Measurements from ENCODE around the gene HLA-DRA.
"Not testable (repeated sequence)": the region's sequence is repeated elsewhere in the genome, so short reads cannot be mapped to it uniquely, and the experiment has no call there.

Gene HLA-DRA

GRCh38 chr6:32472781-32473375 lies 33.2 kb downstream of the HLA-DRA start:
- Histone ChIP-seq H3K9me2 (replicated peaks; ENCODE audit: insufficient read depth, low read length) (no peaks in the 10 kb centered on the region), H2AFZ (ENCODE audit: low read length) (peak overlapping the region; percentile 22; the same call in 1 of the 2 replicates), H3K9me3 (replicated peaks; ENCODE audit: insufficient read depth, low read length) (no peaks in the 10 kb centered on the region), H3K4me2 (ENCODE audit: low read depth, low read length) (peak overlapping the region; percentile 52; the same call in 1 of the 2 replicates), H3K9ac (ENCODE audit: low read length) (no peak overlapping the region), H3F3A (ENCODE audit: insufficient read depth, low read length) (no peaks in the 10 kb centered on the region), H3K4me1 (ENCODE audit: low read length) (no peaks in the 10 kb centered on the region), H4K20me1 (ENCODE audit: insufficient read depth, low read length) (no peaks in the 10 kb centered on the region), H3K27me3 (replicated peaks; ENCODE audit: insufficient read depth, low read length) (no peaks in the 10 kb centered on the region; the same call in 1 of the 2 replicates), H3K4me3 (ENCODE audit: low read length) (peak overlapping the region; percentile 18; the same call in 1 of the 2 replicates), H3K36me3 (replicated peaks; ENCODE audit: insufficient read depth, low read length) (no peaks in the 10 kb centered on the region), H3K79me2 (ENCODE audit: low read length) (no peaks in the 10 kb centered on the region), H3K27ac (ENCODE audit: low read length) (no peak overlapping the region)
- no peak for TF ChIP-seq CTCF (IDR thresholded peaks at IDR 0.05; ENCODE audit: low read length)
- TF ChIP-seq EZH2phosphoT487 (IDR thresholded peaks at IDR 0.05; ENCODE audit: low read length): no peak
- TF ChIP-seq EZH2 (optimal IDR thresholded peaks at IDR 0.05; ENCODE audit: low read depth, low read length): no peak
- no peak for DNase-seq

GRCh38 chr6:32473376-32474348 lies 34.0 kb downstream of the HLA-DRA start:
- H3K79me2 ChIP-seq (ENCODE audit: low read length); H3K27ac ChIP-seq (ENCODE audit: low read length); H3K36me3 ChIP-seq (replicated peaks; ENCODE audit: insufficient read depth, low read length); H3F3A ChIP-seq (ENCODE audit: insufficient read depth, low read length); H3K9me3 ChIP-seq (replicated peaks; ENCODE audit: insufficient read depth, low read length); H4K20me1 ChIP-seq (ENCODE audit: insufficient read depth, low read length); H3K4me1 ChIP-seq (ENCODE audit: low read length); H3K27me3 ChIP-seq (replicated peaks; ENCODE audit: insufficient read depth, low read length); H3K9ac ChIP-seq (ENCODE audit: low read length); H3K9me2 ChIP-seq (replicated peaks; ENCODE audit: insufficient read depth, low read length): not testable (repeated sequence)
- peak overlapping the region; percentile 22; the same call in 1 of the 2 replicates for H2AFZ ChIP-seq (ENCODE audit: low read length)
- peak overlapping the region; percentile 18; the same call in 1 of the 2 replicates for H3K4me3 ChIP-seq (ENCODE audit: low read length)
- H3K4me2 ChIP-seq (ENCODE audit: low read depth, low read length): peak overlapping the region; percentile 52; the same call in 1 of the 2 replicates
- peak; percentile 13 for DNase-seq

GRCh38 chr6:32475392-32476206 lies 35.9 kb downstream of the HLA-DRA start:
- TF ChIP-seq EZH2 (optimal IDR thresholded peaks at IDR 0.05; ENCODE audit: low read depth, low read length) (no peak), EZH2phosphoT487 (IDR thresholded peaks at IDR 0.05; ENCODE audit: low read length) (no peak), CTCF (IDR thresholded peaks at IDR 0.05; ENCODE audit: low read length) (no peak)

More at GRCh38 chr6:32475392-32476206, 35.9 kb downstream of the HLA-DRA start:
- H3K79me2 ChIP-seq (ENCODE audit: low read length): no peaks in the 10 kb centered on the region
- H3K9ac ChIP-seq (ENCODE audit: low read length): no peak overlapping the region
- H3K4me3 ChIP-seq (ENCODE audit: low read length): no peak overlapping the region
- H4K20me1 ChIP-seq (ENCODE audit: insufficient read depth, low read length): no peaks in the 10 kb centered on the region
- DNase-seq: no peak
- H3K4me2 ChIP-seq (ENCODE audit: low read depth, low read length): no peak overlapping the region
- no peaks in the 10 kb centered on the region for H3K9me2 ChIP-seq (replicated peaks; ENCODE audit: insufficient read depth, low read length)
- no peaks in the 10 kb centered on the region for H3K36me3 ChIP-seq (replicated peaks; ENCODE audit: insufficient read depth, low read length)
- H3K27ac ChIP-seq (ENCODE audit: low read length): no peak overlapping the region
- no peaks in the 10 kb centered on the region for H3K4me1 ChIP-seq (ENCODE audit: low read length)
- H3F3A ChIP-seq (ENCODE audit: insufficient read depth, low read length): no peaks in the 10 kb centered on the region
- no peaks in the 10 kb centered on the region for H3K9me3 ChIP-seq (replicated peaks; ENCODE audit: insufficient read depth, low read length)
- H3K27me3 ChIP-seq (replicated peaks; ENCODE audit: insufficient read depth, low read length): no peaks in the 10 kb centered on the region; the same call in 1 of the 2 replicates
- no peak overlapping the region for H2AFZ ChIP-seq (ENCODE audit: low read length)
